ENCODE results near the gene SCGB1D2. TPM values are rescaled to one million over a fixed set of nuclear protein-coding genes. Genes with fewer than 3 reads are reported as not detected.

SCGB1D2 gene
- total and polyA plus RNA-seq, 2 of the 4 experiments (the other 2 are of a cell fraction): not detected

GRCh38 chr11:62193952-62194351 lies 48.1 kb upstream of the SCGB1D2 start:
- dilution Hi-C loops (cut with HindIII; ENCODE audit: low sequenced_read_pairs, unreplicated experiment): no loop called here
- 29% methylated on average over 2 of the region's 4 CpGs; no CpG with 5 or more reads in 1 of the 2 experiments for WGBS, 2 experiments (ENCODE audit: extremely low coverage in 2 of 2, insufficient read length in 1 of 2)

More at GRCh38 chr11:62193952-62194351, 48.1 kb upstream of the SCGB1D2 start:
- Histone ChIP-seq H4K8ac (ENCODE audit: low read depth in 2 of 2, low read length in 2 of 2) (no peak overlapping the region), H3K79me1 (ENCODE audit: low read depth in 1 of 2, low read length in 2 of 2) (no peaks in the 10 kb centered on the region), H2AK9ac (replicated peaks; ENCODE audit: low read depth, low read length, poor library complexity) (no peak overlapping the region), H4K5ac (ENCODE audit: low read depth, low read length) (no peak overlapping the region), H3K18ac (ENCODE audit: low read depth, low read length) (no peak overlapping the region), H3K9me1 (ENCODE audit: insufficient read depth, low read length) (no peaks in the 10 kb centered on the region), H3K4me1 (ENCODE audit: control insufficient read depth, insufficient read depth, low read length) (no peaks in the 10 kb centered on the region), H3K23ac (ENCODE audit: low read depth, low read length) (no peak overlapping the region), H3K56ac (ENCODE audit: extremely low read depth, insufficient read depth, low read length) (no peak overlapping the region), H3K14ac (replicated peaks; ENCODE audit: low read depth, low read length) (no peak overlapping the region), H3K4me2 (ENCODE audit: low read depth, low read length) (no peak overlapping the region), H3K4ac (ENCODE audit: low read depth, low read length) (no peak overlapping the region), H2BK120ac (ENCODE audit: low read depth, low read length) (no peak overlapping the region), H3K9ac (ENCODE audit: low read depth, low read length) (no peak overlapping the region), H3K36me3 (ENCODE audit: control insufficient read depth, insufficient read depth, low read length) (no peaks in the 10 kb centered on the region), H3K27me3 (ENCODE audit: control insufficient read depth, insufficient read depth, low read length) (peaks cover 20% of the 10 kb centered on the region), H2BK15ac (ENCODE audit: low read depth, low read length) (no peak overlapping the region), H3K9me3 (ENCODE audit: control insufficient read depth, insufficient read depth, low read length) (no peaks in the 10 kb centered on the region), H3K4me3 (ENCODE audit: insufficient read depth, low read depth, low read length) (no peak overlapping the region), H2BK5ac (ENCODE audit: low read depth, low read length, poor library complexity, severe bottlenecking) (no peak overlapping the region), H2AFZ (replicated peaks; ENCODE audit: low read length, poor library complexity) (no peak overlapping the region), H4K20me1 (ENCODE audit: insufficient read depth, low read length) (no peaks in the 10 kb centered on the region), H2AK5ac (ENCODE audit: low read depth, low read length) (no peak overlapping the region), H4K91ac (ENCODE audit: insufficient read depth, low read depth, low read length) (no peak overlapping the region), H2BK20ac (ENCODE audit: low read depth, low read length) (no peak overlapping the region), H3K27ac (ENCODE audit: insufficient read depth, low read length) (no peak overlapping the region)
- CTCF ChIA-PET: no interaction called here
- no TSS peak for BruUV-seq (replicated peaks)
- intact Hi-C loops (cut with micrococcal nuclease): no loop called here
- no peak for TF ChIP-seq ELK1 (IDR thresholded peaks at IDR 0.05; ENCODE audit: borderline replicate concordance, low read depth, low read length)
- no peak for TF ChIP-seq RCOR1 (IDR thresholded peaks at IDR 0.05; ENCODE audit: insufficient replicate concordance, low read length)
- TF ChIP-seq POLR2A (IDR thresholded peaks at IDR 0.05; ENCODE audit: low read depth, low read length): no peak
- TF ChIP-seq MXI1 (IDR thresholded peaks at IDR 0.05; ENCODE audit: borderline replicate concordance, low read depth, low read length): no peak
- TF ChIP-seq RFX5 (IDR thresholded peaks at IDR 0.05; ENCODE audit: low read depth, low read length): no peak
- no peak for TF ChIP-seq CTCF (conservative IDR thresholded peaks at IDR 0.05; ENCODE audit: low read depth, low read length)
- TF ChIP-seq FOS (IDR thresholded peaks at IDR 0.05; ENCODE audit: low read depth, low read length): no peak
- TF ChIP-seq CEBPB (IDR thresholded peaks at IDR 0.05; ENCODE audit: low read depth, low read length): no peak
- no peak for TF ChIP-seq SMC3 (IDR thresholded peaks at IDR 0.05; ENCODE audit: low read depth, low read length)
- no peak for TF ChIP-seq CHD1 (IDR thresholded peaks at IDR 0.05; ENCODE audit: low read depth, low read length)
- TF ChIP-seq MAFK (IDR thresholded peaks at IDR 0.05; ENCODE audit: low read depth, low read length): no peak
- TF ChIP-seq USF2 (IDR thresholded peaks at IDR 0.05; ENCODE audit: low read depth, low read length): no peak
- TF ChIP-seq RAD21 (IDR thresholded peaks at IDR 0.05; ENCODE audit: low read length): no peak
- no peak for TF ChIP-seq BHLHE40 (IDR thresholded peaks at IDR 0.05; ENCODE audit: low read depth, low read length)
- no peak for TF ChIP-seq NFE2L2 (IDR thresholded peaks at IDR 0.05; ENCODE audit: low read depth, low read length)
- TF ChIP-seq MAZ (IDR thresholded peaks at IDR 0.05; ENCODE audit: borderline replicate concordance, low read depth, low read length): no peak
- POLR2A ChIA-PET (ENCODE audit: unreplicated experiment): no interaction called here
- ATAC-seq (ENCODE audit: low read depth): no peak
- DNase-seq: no peak
- in situ Hi-C loops (cut with MboI; ENCODE audit: low sequenced_read_pairs): no loop called here

Data from IMR-90 (cell line).